Mammary epithelial cell (primary cell): Measurements from ENCODE around the gene STAC2.

Experiments used
- EZH2 ChIP-seq: IDR thresholded peaks from 2 replicates; pipeline ENCODE4 v1.6.1; 2012; ENCODE audit warnings: low read length, inconsistent platforms, borderline replicate concordance
- TF ChIP-seq, protein P1 (sequence below), 2 donors: IDR thresholded peaks in 1 of 2; conservative IDR thresholded peaks in 1 of 2; 2 replicates each; pipeline ENCODE4 v1.5.1; 2011 to 2012; ENCODE audit warnings: inconsistent platforms in 2 of 2, low read length in 2 of 2, mild to moderate bottlenecking in 2 of 2, control low read depth in 1 of 2, low read depth in 1 of 2; ENCODE audit not compliant: insufficient read depth in 1 of 2; ENCODE audit errors: extremely low read depth in 1 of 2

DNA sequence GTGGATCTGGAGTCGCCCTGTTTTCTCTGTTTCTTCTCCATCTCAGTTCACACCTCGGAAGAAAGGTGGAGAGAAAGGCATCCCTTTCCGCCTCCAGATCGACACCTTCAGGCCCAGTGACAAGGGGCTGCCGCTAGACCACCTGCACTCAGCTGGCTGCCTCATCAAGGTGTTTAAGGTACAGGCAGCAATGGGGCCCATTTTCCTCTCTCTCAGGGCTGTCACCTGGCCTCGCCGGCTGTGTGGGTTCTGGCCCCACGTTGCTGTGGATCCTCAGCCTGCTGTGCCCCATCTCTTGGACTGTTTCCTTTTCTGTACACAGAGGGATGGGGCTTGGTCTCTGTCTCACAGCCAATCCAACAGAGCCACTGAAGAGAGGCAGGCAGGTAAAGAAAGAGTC lies 17.4 kb upstream of the STAC2 start:
- TF ChIP-seq, protein P1, sequence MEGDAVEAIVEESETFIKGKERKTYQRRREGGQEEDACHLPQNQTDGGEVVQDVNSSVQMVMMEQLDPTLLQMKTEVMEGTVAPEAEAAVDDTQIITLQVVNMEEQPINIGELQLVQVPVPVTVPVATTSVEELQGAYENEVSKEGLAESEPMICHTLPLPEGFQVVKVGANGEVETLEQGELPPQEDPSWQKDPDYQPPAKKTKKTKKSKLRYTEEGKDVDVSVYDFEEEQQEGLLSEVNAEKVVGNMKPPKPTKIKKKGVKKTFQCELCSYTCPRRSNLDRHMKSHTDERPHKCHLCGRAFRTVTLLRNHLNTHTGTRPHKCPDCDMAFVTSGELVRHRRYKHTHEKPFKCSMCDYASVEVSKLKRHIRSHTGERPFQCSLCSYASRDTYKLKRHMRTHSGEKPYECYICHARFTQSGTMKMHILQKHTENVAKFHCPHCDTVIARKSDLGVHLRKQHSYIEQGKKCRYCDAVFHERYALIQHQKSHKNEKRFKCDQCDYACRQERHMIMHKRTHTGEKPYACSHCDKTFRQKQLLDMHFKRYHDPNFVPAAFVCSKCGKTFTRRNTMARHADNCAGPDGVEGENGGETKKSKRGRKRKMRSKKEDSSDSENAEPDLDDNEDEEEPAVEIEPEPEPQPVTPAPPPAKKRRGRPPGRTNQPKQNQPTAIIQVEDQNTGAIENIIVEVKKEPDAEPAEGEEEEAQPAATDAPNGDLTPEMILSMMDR (conservative IDR thresholded peaks at IDR 0.05 in 1 of 2, IDR thresholded peaks at IDR 0.05 in 1 of 2; ENCODE audit: extremely low read depth in 1 of 2, insufficient read depth in 1 of 2, low read depth in 1 of 2, low read length in 2 of 2): no peak
- no peak for TF ChIP-seq EZH2
